ENCODE results near the gene GID4. TPM values are rescaled to one million over a fixed set of nuclear protein-coding genes. Genes with fewer than 3 reads are reported as not detected.

GID4 gene
- total and polyA plus RNA-seq, 9 of the 15 experiments (the other 6 are each of a cell fraction or from before 2014, with no cell fraction given) = 1.2 to 6.4 (median 3.7) TPM

DNA sequence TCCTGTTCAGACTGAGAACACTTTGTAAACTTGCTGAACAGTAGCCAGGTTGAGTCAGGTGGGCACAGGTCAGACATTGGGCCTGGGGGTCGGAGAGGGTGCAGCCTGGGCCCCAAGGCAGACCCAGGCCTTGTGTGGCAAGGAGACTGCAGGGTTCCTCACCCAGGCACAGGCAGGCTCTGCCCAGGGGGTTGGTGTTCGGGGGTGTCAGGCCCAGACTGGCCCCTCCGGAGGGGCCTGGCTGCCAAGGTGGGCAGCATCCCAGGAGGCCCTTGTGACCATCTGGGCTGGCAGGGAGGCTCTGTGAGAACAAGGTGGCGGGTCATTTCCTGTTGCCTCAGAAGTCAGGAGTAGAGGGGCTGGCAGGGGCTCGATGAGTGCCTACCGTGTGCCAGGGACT lies 68.8 kb downstream of the GID4 start:
- ChIA-PET POLR2A (no interaction called here), CTCF (ENCODE audit: low intra/inter-chr PET ratio) (no interaction called here)
- Histone ChIP-seq H3K9ac (ENCODE audit: insufficient read depth in 1 of 2, low read depth in 2 of 2, low read length in 2 of 2) (no peak overlapping the region), H3K79me2 (ENCODE audit: control insufficient read depth, insufficient read depth, low read length) (no peaks in the 10 kb centered on the region), H3K9me3 (replicated peaks; ENCODE audit: control insufficient read depth, insufficient read depth, low read depth, low read length) (no peaks in the 10 kb centered on the region), H3K4me2 (ENCODE audit: insufficient read depth, low read length) (no peak overlapping the region), H3K4me1 (replicated peaks in 1 of 2; ENCODE audit: control insufficient read depth in 2 of 2, insufficient read depth in 2 of 2, low read length in 2 of 2) (peaks cover 0 to 4% of the 10 kb centered on the region in 2 experiments; a peak in 2 of 5 replicates), H3K4me3 (no peak overlapping the region), H2AFZ (ENCODE audit: low read depth, low read length) (no peak overlapping the region), H4K20me1 (replicated peaks; ENCODE audit: control insufficient read depth, insufficient read depth, low read length) (peaks cover 3% of the 10 kb centered on the region; the same call in 1 of the 2 replicates), H3K36me3 (ENCODE audit: control insufficient read depth, insufficient read depth, low read length) (peaks cover 7% of the 10 kb centered on the region; the same call in 1 of the 3 replicates), H3K27ac (ENCODE audit: extremely low read depth, low read depth, low read length) (no peak overlapping the region), H3K9me1 (ENCODE audit: control insufficient read depth, insufficient read depth, low read length) (no peaks in the 10 kb centered on the region), H3K27me3 (ENCODE audit: control insufficient read depth in 2 of 2, insufficient read depth in 2 of 2, low read length in 2 of 2) (no peaks in the 10 kb centered on the region)
- 57% methylated on average over 1 of the region's 6 CpGs for WGBS (ENCODE audit: insufficient coverage, low coverage, missing lambda C conversion rate)
- intact Hi-C loops (cut with micrococcal nuclease) (no loop called here), in situ Hi-C loops (cut with MboI) (no loop called here)
- no peak for DNase-seq (ENCODE audit: extremely low read depth in 1 of 4, low spot score in 3 of 4)
- BruUV-seq (replicated peaks) = no TSS peak
- no peak for FAIRE-seq
- ATAC-seq = no peak
- TF ChIP-seq ZNF586 (CRISPR knock-in tag; conservative IDR thresholded peaks at IDR 0.05) = no peak
- no peak for TF ChIP-seq SIRT6 (IDR thresholded peaks at IDR 0.05; ENCODE audit: low read depth, low read length)
- no peak for TF ChIP-seq JUNB (CRISPR knock-in tag; conservative IDR thresholded peaks at IDR 0.05)
- TF ChIP-seq HIVEP1 (CRISPR knock-in tag; IDR thresholded peaks at IDR 0.05) = no peak
- no peak for TF ChIP-seq HES1 (IDR thresholded peaks at IDR 0.05; ENCODE audit: low read depth)
- no peak for TF ChIP-seq CHCHD3 (CRISPR knock-in tag; IDR thresholded peaks at IDR 0.05)
